IMR-90 (cell line): ENCODE measurements around the gene GSTP1.

Experiments used
- CEBPB ChIP-seq: IDR thresholded peaks from 2 replicates; pipeline ENCODE4 v1.6.1; 2012; ENCODE audit warnings: low read depth, low read length, improper control_type of control experiment
- CHD1 ChIP-seq: IDR thresholded peaks from 2 replicates; pipeline ENCODE4 v1.6.1; 2012; ENCODE audit warnings: low read depth, low read length, improper control_type of control experiment
- FOS ChIP-seq: fragments of 150-350 bp; IDR thresholded peaks from 2 replicates; pipeline ENCODE4 v1.6.1; 2016; ENCODE audit warnings: low read depth, low read length
- MXI1 ChIP-seq: IDR thresholded peaks from 2 replicates; pipeline ENCODE4 v1.6.1; 2012; ENCODE audit warnings: low read depth, mild to moderate bottlenecking, low read length, moderate library complexity, borderline replicate concordance
- NFE2L2 ChIP-seq: fragments of 150-350 bp; IDR thresholded peaks from 2 replicates; pipeline ENCODE4 v1.6.1; 2016; ENCODE audit warnings: low read depth, mild to moderate bottlenecking, low read length
- POLR2A ChIP-seq: IDR thresholded peaks from 2 replicates; pipeline ENCODE4 v1.6.1; 2012; ENCODE audit warnings: mild to moderate bottlenecking, low read depth, low read length
- RAD21 ChIP-seq: IDR thresholded peaks from 2 replicates; pipeline ENCODE4 v1.6.1; 2012; ENCODE audit warnings: low read length, improper control_type of control experiment
- RCOR1 ChIP-seq: IDR thresholded peaks from 2 replicates; pipeline ENCODE4 v1.6.1; 2012; ENCODE audit warnings: mild to moderate bottlenecking, low read length, improper control_type of control experiment; ENCODE audit not compliant: insufficient replicate concordance
- RFX5 ChIP-seq: IDR thresholded peaks from 2 replicates; pipeline ENCODE4 v1.8.0; 2012; ENCODE audit warnings: low read depth, mild to moderate bottlenecking, low read length, moderate library complexity
- SMC3 ChIP-seq: fragments of 150-350 bp; IDR thresholded peaks from 2 replicates; pipeline ENCODE4 v1.6.1; 2016; ENCODE audit warnings: low read depth, mild to moderate bottlenecking, antibody characterized with exemption, low read length, moderate library complexity
- TF ChIP-seq, protein P1 (sequence below): conservative IDR thresholded peaks from 2 replicates; pipeline ENCODE4 v1.5.1; 2012; ENCODE audit warnings: mild to moderate bottlenecking, low read depth, low read length, improper control_type of control experiment
- TF ChIP-seq, protein P2 (sequence below): fragments of 150-350 bp; IDR thresholded peaks from 2 replicates; pipeline ENCODE4 v1.6.1; 2016; ENCODE audit warnings: low read depth, mild to moderate bottlenecking, low read length, moderate library complexity, borderline replicate concordance
- TF ChIP-seq, protein P3 (sequence below): fragments of 150-350 bp; IDR thresholded peaks from 2 replicates; pipeline ENCODE4 v1.6.1; 2017; ENCODE audit warnings: mild to moderate bottlenecking, antibody characterized with exemption, low read length, low read depth

DNA sequence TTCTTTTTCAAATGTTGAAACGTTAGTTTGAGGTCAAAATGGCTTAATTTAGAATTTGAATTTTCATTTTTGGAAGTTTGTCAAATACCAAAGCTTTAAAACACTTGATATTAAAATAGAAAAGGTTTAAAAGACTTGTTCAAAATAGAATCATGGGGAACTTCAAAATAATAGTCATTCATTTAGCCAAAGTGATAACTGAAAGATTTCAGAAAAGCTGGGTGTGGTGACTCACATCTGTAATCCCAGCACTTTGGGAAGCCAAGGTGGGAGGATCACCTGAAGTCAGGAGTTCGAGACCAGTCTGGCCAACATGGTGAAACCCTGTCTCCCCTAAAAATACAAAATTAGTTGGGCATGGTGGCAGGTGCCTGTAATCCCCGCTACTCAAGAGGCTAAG is 10.9 kb downstream of the GSTP1 start:
- TF ChIP-seq MXI1 (no peak), POLR2A (no peak), RFX5 (no peak), RAD21 (no peak), SMC3 (no peak), CHD1 (no peak), FOS (no peak), CEBPB (no peak), RCOR1 (no peak), NFE2L2 (no peak)
- TF ChIP-seq, protein P1, sequence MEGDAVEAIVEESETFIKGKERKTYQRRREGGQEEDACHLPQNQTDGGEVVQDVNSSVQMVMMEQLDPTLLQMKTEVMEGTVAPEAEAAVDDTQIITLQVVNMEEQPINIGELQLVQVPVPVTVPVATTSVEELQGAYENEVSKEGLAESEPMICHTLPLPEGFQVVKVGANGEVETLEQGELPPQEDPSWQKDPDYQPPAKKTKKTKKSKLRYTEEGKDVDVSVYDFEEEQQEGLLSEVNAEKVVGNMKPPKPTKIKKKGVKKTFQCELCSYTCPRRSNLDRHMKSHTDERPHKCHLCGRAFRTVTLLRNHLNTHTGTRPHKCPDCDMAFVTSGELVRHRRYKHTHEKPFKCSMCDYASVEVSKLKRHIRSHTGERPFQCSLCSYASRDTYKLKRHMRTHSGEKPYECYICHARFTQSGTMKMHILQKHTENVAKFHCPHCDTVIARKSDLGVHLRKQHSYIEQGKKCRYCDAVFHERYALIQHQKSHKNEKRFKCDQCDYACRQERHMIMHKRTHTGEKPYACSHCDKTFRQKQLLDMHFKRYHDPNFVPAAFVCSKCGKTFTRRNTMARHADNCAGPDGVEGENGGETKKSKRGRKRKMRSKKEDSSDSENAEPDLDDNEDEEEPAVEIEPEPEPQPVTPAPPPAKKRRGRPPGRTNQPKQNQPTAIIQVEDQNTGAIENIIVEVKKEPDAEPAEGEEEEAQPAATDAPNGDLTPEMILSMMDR, result no peak
- TF ChIP-seq, protein P2, sequence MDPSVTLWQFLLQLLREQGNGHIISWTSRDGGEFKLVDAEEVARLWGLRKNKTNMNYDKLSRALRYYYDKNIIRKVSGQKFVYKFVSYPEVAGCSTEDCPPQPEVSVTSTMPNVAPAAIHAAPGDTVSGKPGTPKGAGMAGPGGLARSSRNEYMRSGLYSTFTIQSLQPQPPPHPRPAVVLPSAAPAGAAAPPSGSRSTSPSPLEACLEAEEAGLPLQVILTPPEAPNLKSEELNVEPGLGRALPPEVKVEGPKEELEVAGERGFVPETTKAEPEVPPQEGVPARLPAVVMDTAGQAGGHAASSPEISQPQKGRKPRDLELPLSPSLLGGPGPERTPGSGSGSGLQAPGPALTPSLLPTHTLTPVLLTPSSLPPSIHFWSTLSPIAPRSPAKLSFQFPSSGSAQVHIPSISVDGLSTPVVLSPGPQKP, result no peak
- TF ChIP-seq, protein P3, sequence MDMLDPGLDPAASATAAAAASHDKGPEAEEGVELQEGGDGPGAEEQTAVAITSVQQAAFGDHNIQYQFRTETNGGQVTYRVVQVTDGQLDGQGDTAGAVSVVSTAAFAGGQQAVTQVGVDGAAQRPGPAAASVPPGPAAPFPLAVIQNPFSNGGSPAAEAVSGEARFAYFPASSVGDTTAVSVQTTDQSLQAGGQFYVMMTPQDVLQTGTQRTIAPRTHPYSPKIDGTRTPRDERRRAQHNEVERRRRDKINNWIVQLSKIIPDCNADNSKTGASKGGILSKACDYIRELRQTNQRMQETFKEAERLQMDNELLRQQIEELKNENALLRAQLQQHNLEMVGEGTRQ, result no peak
